Measurements from ENCODE around the gene SWT1.

GRCh38 chr1:185280589-185280988 lies 123.6 kb downstream of the SWT1 start:
- TF ChIP-seq POLR2A (IDR thresholded peaks at IDR 0.05): no peak
- no peak for TF ChIP-seq POLR2AphosphoS5 (IDR thresholded peaks at IDR 0.05; ENCODE audit: insufficient read depth in 1 of 2, low read depth in 1 of 2)
- no peak for TF ChIP-seq CTCF (IDR thresholded peaks at IDR 0.05)

All from vagina (tissue), 2 donors.